WTC11 (cell line): ENCODE data around the gene RPUSD4.

Experiments
- ATF1 ChIP-seq: sonication (generic); formaldehyde crosslinking; IDR thresholded peaks from 2 replicates; pipeline ENCODE4 v1.8.1; 2023; ENCODE audit warnings: mild to moderate bottlenecking, moderate library complexity, missing genetic modification reagents
- FOXK1 ChIP-seq: sonication (generic); formaldehyde crosslinking; IDR thresholded peaks from 2 replicates; pipeline ENCODE4 v1.8.0; 2022; ENCODE audit warnings: mild to moderate bottlenecking, moderate library complexity, missing genetic modification reagents
- JAZF1 ChIP-seq: fragments of 250-450 bp; sonication (Bioruptor Pico); IDR thresholded peaks from 2 replicates; pipeline ENCODE4 v1.9.0; 2021; ENCODE audit warnings: moderate library complexity, mild to moderate bottlenecking, inconsistent platforms
- NR1H2 ChIP-seq: sonication (generic); formaldehyde crosslinking; IDR thresholded peaks from 2 replicates; pipeline ENCODE4 v1.9.0; 2021; ENCODE audit warnings: mild to moderate bottlenecking, moderate library complexity, missing genetic modification reagents
- NR3C1 ChIP-seq: sonication (generic); formaldehyde crosslinking; conservative IDR thresholded peaks from 2 replicates; pipeline ENCODE4 v1.8.1; 2023; ENCODE audit warnings: low read depth, mild to moderate bottlenecking, missing genetic modification reagents
- TF ChIP-seq, protein P1 (sequence below): fragments of 200-600 bp; IDR thresholded peaks from 2 replicates; pipeline ENCODE4 v1.8.0; 2022; ENCODE audit warnings: antibody characterized with exemption
- TF ChIP-seq, protein P2 (sequence below): fragments of 250-450 bp; sonication (Bioruptor Pico); IDR thresholded peaks from 2 replicates; pipeline ENCODE4 v2.1.2; 2022; ENCODE audit warnings: mild to moderate bottlenecking, moderate library complexity
- TF ChIP-seq, protein P3 (sequence below): sonication (generic); formaldehyde crosslinking; IDR thresholded peaks from 2 replicates; pipeline ENCODE4 v1.8.1; 2023; ENCODE audit warnings: mild to moderate bottlenecking, missing genetic modification reagents, moderate library complexity
- TF ChIP-seq, protein P4 (sequence below): sonication (generic); formaldehyde crosslinking; IDR thresholded peaks from 2 replicates; pipeline ENCODE4 v1.8.1; 2023; ENCODE audit warnings: mild to moderate bottlenecking, missing genetic modification reagents, borderline replicate concordance
- TF ChIP-seq, protein P5 (sequence below): sonication (generic); formaldehyde crosslinking; IDR thresholded peaks from 2 replicates; pipeline ENCODE4 v1.8.1; 2022; ENCODE audit warnings: missing genetic modification reagents, borderline replicate concordance

DNA sequence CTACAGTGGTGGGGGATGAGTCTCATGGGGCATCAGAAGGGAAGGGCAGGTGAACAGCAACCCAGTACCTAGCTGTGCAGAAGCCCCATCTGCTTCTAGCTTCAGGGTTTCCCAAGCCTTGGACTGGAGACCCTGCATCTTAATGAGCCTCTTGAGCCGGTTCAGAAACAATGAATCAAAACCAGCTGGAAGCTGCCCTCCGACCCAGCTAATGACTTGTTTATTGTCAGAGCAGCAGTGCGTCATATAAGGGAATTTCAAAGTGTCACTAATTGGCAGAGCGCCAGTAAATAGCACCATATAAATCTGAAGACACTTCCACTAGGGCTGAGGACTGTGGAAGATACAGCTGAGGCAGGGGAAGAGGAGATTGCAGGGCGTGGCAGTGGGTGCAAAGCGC, 57.5 kb downstream of the RPUSD4 start:
- TF ChIP-seq, protein P1, sequence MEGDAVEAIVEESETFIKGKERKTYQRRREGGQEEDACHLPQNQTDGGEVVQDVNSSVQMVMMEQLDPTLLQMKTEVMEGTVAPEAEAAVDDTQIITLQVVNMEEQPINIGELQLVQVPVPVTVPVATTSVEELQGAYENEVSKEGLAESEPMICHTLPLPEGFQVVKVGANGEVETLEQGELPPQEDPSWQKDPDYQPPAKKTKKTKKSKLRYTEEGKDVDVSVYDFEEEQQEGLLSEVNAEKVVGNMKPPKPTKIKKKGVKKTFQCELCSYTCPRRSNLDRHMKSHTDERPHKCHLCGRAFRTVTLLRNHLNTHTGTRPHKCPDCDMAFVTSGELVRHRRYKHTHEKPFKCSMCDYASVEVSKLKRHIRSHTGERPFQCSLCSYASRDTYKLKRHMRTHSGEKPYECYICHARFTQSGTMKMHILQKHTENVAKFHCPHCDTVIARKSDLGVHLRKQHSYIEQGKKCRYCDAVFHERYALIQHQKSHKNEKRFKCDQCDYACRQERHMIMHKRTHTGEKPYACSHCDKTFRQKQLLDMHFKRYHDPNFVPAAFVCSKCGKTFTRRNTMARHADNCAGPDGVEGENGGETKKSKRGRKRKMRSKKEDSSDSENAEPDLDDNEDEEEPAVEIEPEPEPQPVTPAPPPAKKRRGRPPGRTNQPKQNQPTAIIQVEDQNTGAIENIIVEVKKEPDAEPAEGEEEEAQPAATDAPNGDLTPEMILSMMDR: no peak
- no peak for TF ChIP-seq JAZF1
- no peak for TF ChIP-seq NR1H2 (CRISPR knock-in tag)
- TF ChIP-seq FOXK1: no peak
- TF ChIP-seq, protein P2, sequence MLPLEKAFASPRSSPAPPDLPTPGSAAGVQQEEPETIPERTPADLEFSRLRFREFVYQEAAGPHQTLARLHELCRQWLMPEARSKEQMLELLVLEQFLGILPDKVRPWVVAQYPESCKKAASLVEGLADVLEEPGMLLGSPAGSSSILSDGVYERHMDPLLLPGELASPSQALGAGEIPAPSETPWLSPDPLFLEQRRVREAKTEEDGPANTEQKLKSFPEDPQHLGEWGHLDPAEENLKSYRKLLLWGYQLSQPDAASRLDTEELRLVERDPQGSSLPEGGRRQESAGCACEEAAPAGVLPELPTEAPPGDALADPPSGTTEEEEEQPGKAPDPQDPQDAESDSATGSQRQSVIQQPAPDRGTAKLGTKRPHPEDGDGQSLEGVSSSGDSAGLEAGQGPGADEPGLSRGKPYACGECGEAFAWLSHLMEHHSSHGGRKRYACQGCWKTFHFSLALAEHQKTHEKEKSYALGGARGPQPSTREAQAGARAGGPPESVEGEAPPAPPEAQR (CRISPR knock-in tag): no peak
- no peak for TF ChIP-seq ATF1 (CRISPR knock-in tag)
- TF ChIP-seq, protein P3, sequence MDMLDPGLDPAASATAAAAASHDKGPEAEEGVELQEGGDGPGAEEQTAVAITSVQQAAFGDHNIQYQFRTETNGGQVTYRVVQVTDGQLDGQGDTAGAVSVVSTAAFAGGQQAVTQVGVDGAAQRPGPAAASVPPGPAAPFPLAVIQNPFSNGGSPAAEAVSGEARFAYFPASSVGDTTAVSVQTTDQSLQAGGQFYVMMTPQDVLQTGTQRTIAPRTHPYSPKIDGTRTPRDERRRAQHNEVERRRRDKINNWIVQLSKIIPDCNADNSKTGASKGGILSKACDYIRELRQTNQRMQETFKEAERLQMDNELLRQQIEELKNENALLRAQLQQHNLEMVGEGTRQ: no peak
- TF ChIP-seq, protein P4, sequence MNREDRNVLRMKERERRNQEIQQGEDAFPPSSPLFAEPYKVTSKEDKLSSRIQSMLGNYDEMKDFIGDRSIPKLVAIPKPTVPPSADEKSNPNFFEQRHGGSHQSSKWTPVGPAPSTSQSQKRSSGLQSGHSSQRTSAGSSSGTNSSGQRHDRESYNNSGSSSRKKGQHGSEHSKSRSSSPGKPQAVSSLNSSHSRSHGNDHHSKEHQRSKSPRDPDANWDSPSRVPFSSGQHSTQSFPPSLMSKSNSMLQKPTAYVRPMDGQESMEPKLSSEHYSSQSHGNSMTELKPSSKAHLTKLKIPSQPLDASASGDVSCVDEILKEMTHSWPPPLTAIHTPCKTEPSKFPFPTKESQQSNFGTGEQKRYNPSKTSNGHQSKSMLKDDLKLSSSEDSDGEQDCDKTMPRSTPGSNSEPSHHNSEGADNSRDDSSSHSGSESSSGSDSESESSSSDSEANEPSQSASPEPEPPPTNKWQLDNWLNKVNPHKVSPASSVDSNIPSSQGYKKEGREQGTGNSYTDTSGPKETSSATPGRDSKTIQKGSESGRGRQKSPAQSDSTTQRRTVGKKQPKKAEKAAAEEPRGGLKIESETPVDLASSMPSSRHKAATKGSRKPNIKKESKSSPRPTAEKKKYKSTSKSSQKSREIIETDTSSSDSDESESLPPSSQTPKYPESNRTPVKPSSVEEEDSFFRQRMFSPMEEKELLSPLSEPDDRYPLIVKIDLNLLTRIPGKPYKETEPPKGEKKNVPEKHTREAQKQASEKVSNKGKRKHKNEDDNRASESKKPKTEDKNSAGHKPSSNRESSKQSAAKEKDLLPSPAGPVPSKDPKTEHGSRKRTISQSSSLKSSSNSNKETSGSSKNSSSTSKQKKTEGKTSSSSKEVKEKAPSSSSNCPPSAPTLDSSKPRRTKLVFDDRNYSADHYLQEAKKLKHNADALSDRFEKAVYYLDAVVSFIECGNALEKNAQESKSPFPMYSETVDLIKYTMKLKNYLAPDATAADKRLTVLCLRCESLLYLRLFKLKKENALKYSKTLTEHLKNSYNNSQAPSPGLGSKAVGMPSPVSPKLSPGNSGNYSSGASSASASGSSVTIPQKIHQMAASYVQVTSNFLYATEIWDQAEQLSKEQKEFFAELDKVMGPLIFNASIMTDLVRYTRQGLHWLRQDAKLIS (CRISPR knock-in tag): no peak
- TF ChIP-seq NR3C1 (CRISPR knock-in tag): no peak
- TF ChIP-seq, protein P5, sequence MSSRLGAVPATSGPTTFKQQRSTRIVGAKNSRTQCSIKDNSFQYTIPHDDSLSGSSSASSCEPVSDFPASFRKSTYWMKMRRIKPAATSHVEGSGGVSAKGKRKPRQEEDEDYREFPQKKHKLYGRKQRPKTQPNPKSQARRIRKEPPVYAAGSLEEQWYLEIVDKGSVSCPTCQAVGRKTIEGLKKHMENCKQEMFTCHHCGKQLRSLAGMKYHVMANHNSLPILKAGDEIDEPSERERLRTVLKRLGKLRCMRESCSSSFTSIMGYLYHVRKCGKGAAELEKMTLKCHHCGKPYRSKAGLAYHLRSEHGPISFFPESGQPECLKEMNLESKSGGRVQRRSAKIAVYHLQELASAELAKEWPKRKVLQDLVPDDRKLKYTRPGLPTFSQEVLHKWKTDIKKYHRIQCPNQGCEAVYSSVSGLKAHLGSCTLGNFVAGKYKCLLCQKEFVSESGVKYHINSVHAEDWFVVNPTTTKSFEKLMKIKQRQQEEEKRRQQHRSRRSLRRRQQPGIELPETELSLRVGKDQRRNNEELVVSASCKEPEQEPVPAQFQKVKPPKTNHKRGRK (CRISPR knock-in tag): no peak
